Astrocyte (in vitro differentiated cells and primary cell): ENCODE data around the gene CINP. TPM values are rescaled to one million over a fixed set of nuclear protein-coding genes. Genes with fewer than 3 reads are reported as not detected.
"Not testable (repeated sequence)": the region's sequence is repeated elsewhere in the genome, so short reads cannot be mapped to it uniquely, and the experiment has no call there.

Experiments used
- DNase-seq: peaks from one replicate; pipeline ENCODE4 v3.0.0-alpha.2; 2010; ENCODE audit warnings: low read depth
- FAIRE-seq: peaks from 2 replicates; lab custom pipeline; 2011; peaks lifted over from hg19 to GRCh38; lab: Jason Lieb, UNC
- H2AFZ ChIP-seq: 2 replicates; pipeline ENCODE4 v1.6.0; 2012; ENCODE audit warnings: low read depth, low read length, inconsistent platforms
- H3K27ac ChIP-seq: 2 replicates; pipeline ENCODE4 v1.5.1; 2011; ENCODE audit warnings: low read depth, low read length, inconsistent platforms
- H3K27me3 ChIP-seq: 2 replicates; pipeline ENCODE4 v1.6.0; 2011; ENCODE audit warnings: low read length, inconsistent platforms; ENCODE audit not compliant: insufficient read depth
- H3K36me3 ChIP-seq: 2 replicates; pipeline ENCODE4 v1.5.1; 2011; ENCODE audit warnings: low read length, inconsistent platforms; ENCODE audit not compliant: insufficient read depth
- H3K4me1 ChIP-seq: 2 replicates; pipeline ENCODE4 v1.5.1; 2011; ENCODE audit warnings: low read length, inconsistent platforms; ENCODE audit not compliant: insufficient read depth
- H3K4me2 ChIP-seq: 2 replicates; pipeline ENCODE4 v1.6.0; 2012; ENCODE audit warnings: low read length, inconsistent platforms
- H3K4me3 ChIP-seq: 2 replicates; pipeline ENCODE4 v1.5.1; 2011; ENCODE audit warnings: low read depth, mild to moderate bottlenecking, low read length, inconsistent platforms; ENCODE audit not compliant: insufficient read depth
- H3K79me2 ChIP-seq: 2 replicates; pipeline ENCODE4 v1.6.0; 2012; ENCODE audit warnings: mild to moderate bottlenecking, low read length, inconsistent platforms; ENCODE audit not compliant: insufficient read depth
- H3K9ac ChIP-seq: 2 replicates; pipeline ENCODE4 v1.6.0; 2012; ENCODE audit warnings: mild to moderate bottlenecking, low read length, inconsistent platforms
- H3K9me3 ChIP-seq: 2 replicates; pipeline ENCODE4 v1.5.1; 2012; ENCODE audit warnings: low read depth, mild to moderate bottlenecking, low read length, inconsistent platforms; ENCODE audit not compliant: insufficient read depth
- H4K20me1 ChIP-seq: 2 replicates; pipeline ENCODE4 v1.6.0; 2012; ENCODE audit warnings: low read length, inconsistent platforms; ENCODE audit not compliant: insufficient read depth
- H3K27ac Mint-ChIP-seq: one replicate; pipeline ENCODE4 v1.8.0; 2021; ENCODE audit warnings: mild to moderate bottlenecking, mixed read lengths; ENCODE audit not compliant: unreplicated experiment
- H3K27me3 Mint-ChIP-seq: one replicate; pipeline ENCODE4 v1.8.0; 2021; ENCODE audit warnings: low read depth, mixed read lengths; ENCODE audit not compliant: unreplicated experiment
- H3K36me3 Mint-ChIP-seq: one replicate; pipeline ENCODE4 v1.8.0; 2021; ENCODE audit warnings: low read depth, mixed read lengths; ENCODE audit not compliant: unreplicated experiment
- H3K4me1 Mint-ChIP-seq: one replicate; pipeline ENCODE4 v1.8.0; 2021; ENCODE audit warnings: low read depth, mixed read lengths; ENCODE audit not compliant: unreplicated experiment
- H3K4me3 Mint-ChIP-seq: one replicate; pipeline ENCODE4 v1.8.0; 2021; ENCODE audit warnings: mild to moderate bottlenecking, moderate library complexity, mixed read lengths; ENCODE audit not compliant: unreplicated experiment
- H3K9me3 Mint-ChIP-seq: one replicate; pipeline ENCODE4 v1.8.0; 2021; ENCODE audit warnings: mild to moderate bottlenecking, mixed read lengths; ENCODE audit not compliant: unreplicated experiment
- CTCF ChIP-seq: IDR thresholded peaks from 2 replicates; pipeline ENCODE4 v1.5.1; 2011; ENCODE audit warnings: low read depth, mild to moderate bottlenecking, inconsistent platforms, low read length, moderate library complexity; ENCODE audit not compliant: insufficient read depth
- EZH2 ChIP-seq: IDR thresholded peaks from 2 replicates; pipeline ENCODE4 v1.6.1; 2012; ENCODE audit warnings: mild to moderate bottlenecking, low read length, inconsistent platforms; ENCODE audit not compliant: insufficient read depth
- total RNA-seq: library from RNA; stranded (reverse); gene quantifications from 2 replicates; pipeline ENCODE4 v1.2.1, GENCODE V29; 2021

The CINP gene
- total RNA-seq, 1 donor from 2014 or later: 34.9 TPM

- FAIRE-seq (no peak), DNase-seq (no peak)
- H3K4me3 Mint-ChIP-seq: no peak overlapping the region
- Histone ChIP-seq H3K79me2 (no peaks in the 10 kb centered on the region), H3K4me3 (no peak overlapping the region), H3K36me3 (peaks cover 4% of the 10 kb centered on the region), H3K4me2 (no peak overlapping the region), H3K4me1 (no peaks in the 10 kb centered on the region), H3K27me3 (no peaks in the 10 kb centered on the region), H3K27ac (no peak overlapping the region), H3K9me3 (no peaks in the 10 kb centered on the region), H3K9ac (no peak overlapping the region), H4K20me1 (no peaks in the 10 kb centered on the region), H2AFZ (no peak overlapping the region)
- TF ChIP-seq CTCF (no peak), EZH2 (no peak)
- no peaks in the 10 kb centered on the region for H3K27me3 Mint-ChIP-seq
- H3K36me3 Mint-ChIP-seq: peaks cover 4% of the 10 kb centered on the region
- no peaks in the 10 kb centered on the region for H3K4me1 Mint-ChIP-seq
- H3K27ac Mint-ChIP-seq: no peak overlapping the region
- H3K9me3 Mint-ChIP-seq: no peaks in the 10 kb centered on the region
Measured at GRCh38 chr14:102330806-102331205, 31.9 kb downstream of the CINP start.

- H3K4me2 ChIP-seq, H2AFZ ChIP-seq, FAIRE-seq, H3K79me2 ChIP-seq, H3K9me3 Mint-ChIP-seq, H4K20me1 ChIP-seq, H3K4me3 ChIP-seq, H3K4me3 Mint-ChIP-seq, H3K27me3 ChIP-seq, DNase-seq, H3K4me1 ChIP-seq, H3K36me3 ChIP-seq, H3K27ac Mint-ChIP-seq, H3K9ac ChIP-seq, H3K27me3 Mint-ChIP-seq, H3K27ac ChIP-seq, H3K36me3 Mint-ChIP-seq, H3K9me3 ChIP-seq, H3K4me1 Mint-ChIP-seq: not testable (repeated sequence)
Measured at GRCh38 chr14:102329381-102329780, 33.3 kb downstream of the CINP start.

- Histone ChIP-seq H3K9me3 (no peaks in the 10 kb centered on the region), H3K9ac (no peak overlapping the region), H4K20me1 (no peaks in the 10 kb centered on the region), H3K36me3 (peaks cover 4% of the 10 kb centered on the region), H3K4me3 (no peak overlapping the region), H3K4me1 (no peaks in the 10 kb centered on the region), H3K4me2 (no peak overlapping the region), H2AFZ (no peak overlapping the region), H3K27me3 (no peaks in the 10 kb centered on the region), H3K79me2 (no peaks in the 10 kb centered on the region), H3K27ac (no peak overlapping the region)
- no peaks in the 10 kb centered on the region for H3K27me3 Mint-ChIP-seq
- no peaks in the 10 kb centered on the region for H3K4me1 Mint-ChIP-seq
- TF ChIP-seq CTCF: no peak
- no peak for TF ChIP-seq EZH2
- H3K9me3 Mint-ChIP-seq: no peaks in the 10 kb centered on the region
- H3K4me3 Mint-ChIP-seq: no peak overlapping the region
- DNase-seq: no peak
- FAIRE-seq: no peak
- peaks cover 5% of the 10 kb centered on the region for H3K36me3 Mint-ChIP-seq
- H3K27ac Mint-ChIP-seq: no peak overlapping the region
Measured at GRCh38 chr14:102326583-102326982, 36.1 kb downstream of the CINP start.
